Activated naive CD4-positive, alpha-beta T cell treated with anti-CD3 and anti-CD28 coated beads, Interleukin-2, amount 50 U/mL, for 16 hours (primary cell): ENCODE results near the gene GSTA5.
A peak's percentile ranks its signal among the peaks of the same experiment; 100 is the strongest.
"Not testable (repeated sequence)": the region's sequence is repeated elsewhere in the genome, so short reads cannot be mapped to it uniquely, and the experiment has no call there.

Experiments
- DNase-seq: peaks from one replicate; pipeline ENCODE4 v3.0.0-alpha.2; 2020

Gene GSTA5

DNA sequence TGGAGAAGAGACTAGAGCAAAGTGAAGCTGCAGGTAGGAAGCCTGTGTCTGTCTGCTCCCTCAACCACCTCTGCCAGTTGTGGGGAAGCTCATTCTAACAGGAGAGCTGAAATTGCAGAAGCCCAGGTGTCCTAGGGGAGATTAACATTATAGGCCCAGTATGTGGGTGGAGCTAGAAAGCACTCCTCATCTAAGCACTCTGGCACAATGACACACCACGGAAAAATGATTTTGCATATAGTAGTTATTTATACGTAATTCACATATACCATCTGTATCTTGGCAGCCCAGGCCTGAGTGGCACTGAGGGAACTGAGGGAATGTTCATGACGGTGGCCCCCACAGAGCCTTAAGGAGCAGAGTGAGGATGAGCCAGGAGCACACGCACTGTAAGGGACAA, 9.7 kb downstream of the GSTA5 start:
- DNase-seq, result not testable (repeated sequence)

- DNase-seq, result no peak
Measured at GRCh38 chr6:52829046-52829817, 11.4 kb downstream of the GSTA5 start.

DNA sequence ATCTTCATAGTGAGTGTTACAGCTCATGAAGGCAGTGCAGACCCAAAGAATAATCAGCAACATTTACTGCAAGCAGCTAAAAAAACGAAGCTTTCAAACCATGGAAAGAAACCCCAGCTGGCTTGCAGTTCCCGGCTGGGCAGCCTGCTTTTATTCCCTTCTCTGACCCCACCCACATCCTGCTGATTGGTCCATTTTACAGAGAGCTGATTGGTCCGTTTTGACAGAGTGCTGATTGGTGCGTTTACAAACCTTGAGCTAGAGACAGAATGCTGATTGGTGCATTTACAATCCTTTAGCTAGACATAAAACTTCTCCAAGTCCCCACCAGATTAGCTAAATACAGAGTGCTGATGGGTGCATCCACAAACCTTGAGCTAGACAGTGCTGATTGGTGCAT, 12.0 kb downstream of the GSTA5 start:
- not testable (repeated sequence) for DNase-seq

- not testable (repeated sequence) for DNase-seq
Measured at GRCh38 chr6:52827073-52827783, 13.4 kb downstream of the GSTA5 start.

GRCh38 chr6:52826513-52826912, 14.1 kb downstream of the GSTA5 start:
- DNase-seq, result no peak

GRCh38 chr6:52825900-52826459, 14.6 kb downstream of the GSTA5 start:
- DNase-seq, result not testable (repeated sequence)

DNA sequence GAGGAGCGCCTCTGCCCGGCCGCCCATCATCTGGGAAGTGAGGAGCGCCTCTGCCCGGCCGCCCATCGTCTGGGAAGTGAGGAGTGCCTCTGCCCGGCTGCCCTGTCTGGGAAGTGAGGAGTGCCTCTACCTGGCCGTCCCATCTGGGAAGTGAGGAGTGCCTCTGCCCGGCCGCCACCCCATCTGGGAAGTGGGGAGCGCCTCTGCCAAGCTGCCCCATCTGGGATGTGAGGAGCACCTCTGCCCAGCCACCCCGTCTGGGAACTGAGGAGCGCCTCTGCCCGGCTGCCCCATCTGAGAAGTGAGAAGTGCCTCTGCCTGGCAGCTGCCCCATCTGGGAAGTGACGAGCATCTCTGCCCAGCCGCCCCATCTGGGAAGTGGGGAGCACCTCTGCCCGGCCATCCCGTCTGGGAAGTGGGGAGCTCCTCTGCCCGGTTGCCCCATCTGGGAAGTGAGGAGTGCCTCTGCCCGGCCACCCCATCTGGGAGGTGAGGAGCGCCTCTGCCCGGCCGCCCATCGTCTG, 15.3 kb downstream of the GSTA5 start:
- DNase-seq, result not testable (repeated sequence)

DNA sequence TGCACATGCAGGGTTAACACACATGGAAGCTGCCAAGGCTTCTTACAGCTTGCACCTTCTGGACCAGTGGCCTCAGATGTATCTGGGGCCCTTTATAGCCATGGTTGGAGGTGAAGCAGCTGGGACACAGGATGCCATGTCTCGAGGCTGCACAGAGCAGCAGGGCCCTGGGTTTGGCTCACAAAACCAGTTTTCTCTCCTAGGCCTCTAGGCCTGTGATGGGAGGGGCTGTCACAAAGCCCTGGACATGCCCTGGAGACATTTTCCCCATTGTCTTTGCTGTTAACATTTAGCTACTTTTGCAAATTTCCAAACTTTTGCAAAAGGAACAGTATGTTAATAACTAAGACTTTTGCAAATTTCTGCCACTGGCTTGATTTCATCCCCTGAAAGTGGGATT, 18.8 kb downstream of the GSTA5 start:
- DNase-seq, result no peak

DNA sequence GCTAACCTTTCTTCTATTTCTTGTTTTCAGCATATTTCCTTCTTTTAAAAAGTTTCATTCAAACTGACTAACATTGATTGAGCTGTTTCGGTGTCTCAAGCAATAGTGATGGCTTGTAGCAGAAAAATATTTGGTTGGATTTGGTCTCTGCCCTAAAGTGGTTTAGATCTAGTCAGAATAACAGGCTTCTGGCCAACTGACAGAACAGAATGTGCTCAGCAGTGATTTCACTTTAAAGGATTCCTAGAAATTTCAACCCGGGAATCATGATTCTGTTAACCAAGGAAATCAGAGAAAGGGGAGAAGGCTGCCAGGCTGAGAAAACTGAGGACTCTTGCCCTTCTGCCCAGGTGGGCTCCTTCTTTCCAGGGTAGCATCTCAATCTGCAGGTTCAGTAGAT, 20.4 kb downstream of the GSTA5 start:
- DNase-seq, result no peak

DNA sequence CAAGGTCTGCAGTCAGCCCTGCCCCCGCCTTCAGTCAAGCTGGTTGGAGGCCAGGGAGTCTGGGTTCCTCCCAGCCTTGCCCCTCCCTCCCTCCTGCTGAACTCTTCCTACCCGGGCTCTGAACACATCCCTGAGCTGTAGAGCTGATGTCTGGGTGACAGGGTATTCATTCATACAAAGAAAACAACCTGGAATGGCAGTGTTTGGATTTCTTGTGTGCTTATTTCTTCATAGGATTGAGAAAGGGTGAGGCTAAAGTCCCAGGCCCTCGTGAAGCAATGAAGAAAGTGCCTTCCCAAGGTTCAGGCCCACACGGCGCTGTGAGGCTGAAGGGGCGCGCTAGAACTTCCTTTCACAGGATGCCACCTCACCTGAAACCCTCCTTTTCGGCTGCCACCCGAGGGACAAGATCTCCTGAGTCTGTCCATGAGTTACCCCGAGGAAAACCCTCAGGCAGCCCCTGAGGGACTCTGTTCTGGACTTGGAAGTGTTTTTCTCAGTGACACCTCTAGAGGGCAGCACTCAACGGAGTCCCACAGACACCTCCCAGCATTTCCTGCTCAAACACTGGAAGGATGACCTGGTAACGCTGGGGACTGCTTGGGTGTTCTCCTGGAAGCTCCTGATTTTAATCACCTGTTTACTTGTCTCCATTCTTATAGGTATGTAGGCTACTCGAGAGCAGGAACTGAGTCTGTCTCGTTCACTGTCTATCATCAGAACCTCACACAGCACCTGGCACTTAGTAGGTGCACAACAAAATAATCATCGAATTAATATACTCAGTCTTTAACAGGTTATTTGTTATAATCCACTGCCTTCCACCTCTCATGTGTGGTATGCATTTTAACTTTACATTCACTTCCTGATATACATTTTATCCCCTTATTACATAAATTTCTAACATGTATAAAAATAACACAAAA, 25.2 kb downstream of the GSTA5 start:
- DNase-seq, result peak; percentile 30

- DNase-seq, result not testable (repeated sequence)
Measured at GRCh38 chr6:52814545-52814944, 26.1 kb downstream of the GSTA5 start.

- DNase-seq, result not testable (repeated sequence)
Measured at GRCh38 chr6:52809777-52810176, 30.8 kb downstream of the GSTA5 start.

DNA sequence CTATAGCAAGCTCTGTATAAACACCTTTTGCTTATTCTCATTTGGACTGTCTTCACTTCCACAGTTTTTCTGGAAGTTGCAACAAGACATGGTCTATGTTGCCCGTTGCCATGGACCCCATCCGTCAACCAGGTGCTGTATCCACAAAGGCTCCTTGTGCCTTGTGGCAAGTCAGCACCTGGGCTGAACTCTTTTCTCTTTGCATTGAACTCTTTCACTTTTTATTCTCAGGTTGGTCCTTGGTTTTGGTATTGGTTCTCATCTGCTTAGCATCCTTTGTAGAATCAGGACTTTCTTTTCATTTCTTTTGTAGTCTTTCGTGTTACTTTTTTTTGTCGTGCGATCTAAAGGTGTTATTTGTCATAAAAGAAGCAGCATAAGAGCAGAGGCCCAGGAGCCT, 32.0 kb downstream of the GSTA5 start:
- no peak for DNase-seq

GRCh38 chr6:52803668-52804255, 36.9 kb downstream of the GSTA5 start, which contains the start of gene GSTA1:
Gene GSTA1 (minus strand): TSS chr6:52803816. CDS start chr6:52799267, 4,549 bp downstream.
- DNase-seq, result not testable (repeated sequence)

- DNase-seq, result no peak
Measured at GRCh38 chr6:52802806-52803205, 37.8 kb downstream of the GSTA5 start.

- DNase-seq, result no peak
Measured at GRCh38 chr6:52801188-52801841, 39.3 kb downstream of the GSTA5 start.

DNA sequence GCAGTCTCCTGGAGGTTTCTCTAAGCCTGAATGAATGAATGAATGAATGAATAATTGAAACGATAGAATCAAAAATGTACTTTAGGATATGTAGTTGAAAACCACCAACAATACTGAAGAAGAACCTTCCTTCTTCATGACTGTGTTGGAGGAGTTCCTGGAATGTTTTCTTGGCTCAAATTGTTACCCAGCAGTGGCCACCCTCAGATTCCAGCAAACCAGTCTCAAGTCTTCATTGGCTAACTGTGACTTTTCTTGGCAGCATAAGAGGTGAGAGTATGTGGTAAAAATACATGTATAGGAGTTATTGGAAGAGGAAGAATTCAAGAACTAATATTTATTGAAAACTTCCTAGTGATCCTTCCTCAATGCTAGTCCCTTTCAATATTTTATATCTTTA, 41.3 kb downstream of the GSTA5 start:
- DNase-seq, result not testable (repeated sequence)

- not testable (repeated sequence) for DNase-seq
Measured at GRCh38 chr6:52794366-52794765, 46.2 kb downstream of the GSTA5 start.

GRCh38 chr6:52790861-52791260, 49.8 kb downstream of the GSTA5 start:
- no peak for DNase-seq

DNA sequence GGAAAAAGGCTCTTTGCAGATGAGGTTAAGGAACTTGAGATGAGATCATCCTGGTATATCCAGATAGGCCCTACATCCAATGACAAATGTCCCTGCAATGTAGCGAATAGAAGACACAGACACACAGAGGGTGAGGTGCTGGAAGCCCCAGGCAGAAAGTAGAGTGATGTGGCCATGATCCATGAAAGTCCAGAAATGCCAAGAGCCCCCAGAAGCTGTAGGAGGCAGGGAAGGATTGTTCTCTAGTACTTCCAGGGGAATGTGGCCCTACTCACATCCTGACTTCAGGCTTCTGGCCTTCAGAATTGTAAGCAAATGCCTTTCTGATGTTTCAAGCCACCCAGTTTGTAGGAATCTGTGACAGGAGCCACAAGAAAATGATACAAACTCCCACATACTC, 51.0 kb downstream of the GSTA5 start:
- DNase-seq, result not testable (repeated sequence)

DNA sequence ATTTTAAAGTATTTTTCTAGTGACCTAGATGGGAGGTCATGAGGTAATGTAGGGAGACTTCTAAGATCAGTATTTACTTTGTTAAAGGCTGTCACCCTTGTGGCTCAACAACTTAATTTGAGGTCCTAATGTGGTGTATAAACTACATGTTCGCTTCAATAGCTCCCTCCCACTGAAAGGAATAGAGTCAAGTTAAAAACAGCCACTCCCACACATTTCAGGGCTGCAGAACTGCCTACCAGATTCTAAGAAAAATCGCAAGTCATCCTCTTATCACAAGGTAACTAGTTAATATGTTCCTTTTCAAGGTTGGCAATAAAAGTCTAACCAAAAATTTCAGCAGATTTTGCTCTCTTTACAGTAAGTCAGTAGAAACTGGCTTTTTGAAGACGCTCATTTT, 52.1 kb downstream of the GSTA5 start:
- DNase-seq, result no peak

- no peak for DNase-seq
Measured at GRCh38 chr6:52787917-52788316, 52.7 kb downstream of the GSTA5 start.
